ENCODE results near the gene SCAPER.

SCAPER gene

DNA sequence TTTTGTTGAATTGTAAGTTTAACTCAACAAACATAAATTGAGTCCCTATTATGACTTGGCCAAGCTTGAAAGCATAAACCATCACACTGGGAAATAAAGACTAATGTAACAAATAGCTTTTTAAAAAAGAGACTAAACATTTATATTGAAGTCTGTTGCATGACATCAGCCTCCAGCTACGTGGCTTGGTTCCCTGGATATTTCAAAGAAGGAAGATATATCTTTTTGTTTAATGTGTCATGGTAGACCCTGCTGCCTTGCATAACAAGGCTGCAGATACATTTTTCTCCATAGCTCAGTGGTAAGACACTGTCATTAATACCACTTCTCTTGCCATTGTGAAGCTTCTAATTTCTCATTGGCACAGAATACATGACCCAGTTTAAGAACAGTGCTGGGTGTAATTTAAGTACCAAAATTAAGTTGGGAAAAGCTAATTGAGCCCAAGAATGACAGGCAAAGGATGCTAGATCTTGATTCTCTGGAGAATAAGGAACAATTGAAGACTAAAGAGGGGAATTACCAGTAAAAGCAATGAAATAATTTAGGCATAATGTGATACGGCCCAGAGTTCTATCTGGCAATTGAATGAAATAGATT, 40.5 kb upstream of the SCAPER start:
- no peak for TF ChIP-seq TAF1 (IDR thresholded peaks at IDR 0.05; ENCODE audit: borderline replicate concordance, insufficient read depth, low read length)
- no peak for TF ChIP-seq FOXP2 (optimal IDR thresholded peaks at IDR 0.05; ENCODE audit: borderline replicate concordance, extremely low read depth, extremely low read length, insufficient read depth)
- TF ChIP-seq, protein P1, sequence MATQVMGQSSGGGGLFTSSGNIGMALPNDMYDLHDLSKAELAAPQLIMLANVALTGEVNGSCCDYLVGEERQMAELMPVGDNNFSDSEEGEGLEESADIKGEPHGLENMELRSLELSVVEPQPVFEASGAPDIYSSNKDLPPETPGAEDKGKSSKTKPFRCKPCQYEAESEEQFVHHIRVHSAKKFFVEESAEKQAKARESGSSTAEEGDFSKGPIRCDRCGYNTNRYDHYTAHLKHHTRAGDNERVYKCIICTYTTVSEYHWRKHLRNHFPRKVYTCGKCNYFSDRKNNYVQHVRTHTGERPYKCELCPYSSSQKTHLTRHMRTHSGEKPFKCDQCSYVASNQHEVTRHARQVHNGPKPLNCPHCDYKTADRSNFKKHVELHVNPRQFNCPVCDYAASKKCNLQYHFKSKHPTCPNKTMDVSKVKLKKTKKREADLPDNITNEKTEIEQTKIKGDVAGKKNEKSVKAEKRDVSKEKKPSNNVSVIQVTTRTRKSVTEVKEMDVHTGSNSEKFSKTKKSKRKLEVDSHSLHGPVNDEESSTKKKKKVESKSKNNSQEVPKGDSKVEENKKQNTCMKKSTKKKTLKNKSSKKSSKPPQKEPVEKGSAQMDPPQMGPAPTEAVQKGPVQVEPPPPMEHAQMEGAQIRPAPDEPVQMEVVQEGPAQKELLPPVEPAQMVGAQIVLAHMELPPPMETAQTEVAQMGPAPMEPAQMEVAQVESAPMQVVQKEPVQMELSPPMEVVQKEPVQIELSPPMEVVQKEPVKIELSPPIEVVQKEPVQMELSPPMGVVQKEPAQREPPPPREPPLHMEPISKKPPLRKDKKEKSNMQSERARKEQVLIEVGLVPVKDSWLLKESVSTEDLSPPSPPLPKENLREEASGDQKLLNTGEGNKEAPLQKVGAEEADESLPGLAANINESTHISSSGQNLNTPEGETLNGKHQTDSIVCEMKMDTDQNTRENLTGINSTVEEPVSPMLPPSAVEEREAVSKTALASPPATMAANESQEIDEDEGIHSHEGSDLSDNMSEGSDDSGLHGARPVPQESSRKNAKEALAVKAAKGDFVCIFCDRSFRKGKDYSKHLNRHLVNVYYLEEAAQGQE (IDR thresholded peaks at IDR 0.05; ENCODE audit: insufficient read depth in 1 of 2, low read depth in 2 of 2, low read length in 2 of 2) = no peak
- TF ChIP-seq POLR2AphosphoS5 (IDR thresholded peaks at IDR 0.05; ENCODE audit: low read depth, low read length) = no peak
- TF ChIP-seq SIN3A (IDR thresholded peaks at IDR 0.05; ENCODE audit: borderline replicate concordance, insufficient read depth, low read length) = no peak

GRCh38 chr15:76942331-76942730, 37.2 kb upstream of the SCAPER start:
- no peak for TF ChIP-seq SIN3A (IDR thresholded peaks at IDR 0.05; ENCODE audit: borderline replicate concordance, insufficient read depth, low read length)
- no peak for TF ChIP-seq POLR2AphosphoS5 (IDR thresholded peaks at IDR 0.05; ENCODE audit: low read depth, low read length)
- TF ChIP-seq FOXP2 (optimal IDR thresholded peaks at IDR 0.05; ENCODE audit: borderline replicate concordance, extremely low read depth, extremely low read length, insufficient read depth) = no peak
- TF ChIP-seq TAF1 (IDR thresholded peaks at IDR 0.05; ENCODE audit: borderline replicate concordance, insufficient read depth, low read length) = no peak
- TF ChIP-seq, protein P1 (IDR thresholded peaks at IDR 0.05; ENCODE audit: insufficient read depth in 1 of 2, low read depth in 2 of 2, low read length in 2 of 2) = no peak

DNA sequence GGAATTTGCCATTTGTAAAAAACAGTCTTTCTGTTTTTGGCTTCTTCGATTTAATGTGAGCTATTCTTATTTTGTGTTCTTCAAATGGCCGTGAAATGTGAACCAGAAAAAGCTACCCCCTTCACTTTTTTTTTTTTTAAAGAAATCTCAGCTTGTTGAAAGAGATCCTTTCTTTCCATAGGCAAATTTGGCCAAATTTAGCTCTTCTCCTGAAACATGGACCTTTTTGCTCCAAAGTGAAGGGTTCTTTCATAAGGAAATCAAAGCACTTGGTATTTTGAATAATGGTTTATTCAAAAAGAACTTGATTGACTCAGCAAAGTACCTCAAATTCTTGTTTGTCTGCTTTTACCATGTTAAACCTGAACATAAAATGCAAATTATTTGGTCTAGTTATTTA, 36.5 kb upstream of the SCAPER start:
- TF ChIP-seq, protein P1 (IDR thresholded peaks at IDR 0.05; ENCODE audit: insufficient read depth in 1 of 2, low read depth in 2 of 2, low read length in 2 of 2) = no peak
- no peak for TF ChIP-seq SIN3A (IDR thresholded peaks at IDR 0.05; ENCODE audit: borderline replicate concordance, insufficient read depth, low read length)
- TF ChIP-seq FOXP2 (optimal IDR thresholded peaks at IDR 0.05; ENCODE audit: borderline replicate concordance, extremely low read depth, extremely low read length, insufficient read depth) = no peak
- no peak for TF ChIP-seq POLR2AphosphoS5 (IDR thresholded peaks at IDR 0.05; ENCODE audit: low read depth, low read length)
- no peak for TF ChIP-seq TAF1 (IDR thresholded peaks at IDR 0.05; ENCODE audit: borderline replicate concordance, insufficient read depth, low read length)

DNA sequence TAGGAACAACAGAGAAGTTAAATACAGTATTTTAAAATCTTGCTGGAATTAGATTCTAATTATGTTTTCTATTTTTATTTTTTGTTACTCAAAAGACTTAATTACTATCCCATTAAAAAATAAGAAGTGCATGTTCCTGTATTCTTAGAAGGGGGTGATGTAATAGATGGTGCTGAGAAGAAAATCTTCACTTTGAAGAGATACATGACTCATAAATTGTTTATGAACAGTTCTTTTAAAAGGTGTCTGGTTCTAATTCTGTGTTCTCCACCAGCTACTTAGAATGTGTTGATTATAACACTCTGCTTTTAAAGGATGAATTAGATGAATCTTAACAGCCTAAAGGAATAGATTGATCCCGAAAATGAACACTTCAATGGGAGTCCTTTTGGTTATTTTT, 34.6 kb upstream of the SCAPER start:
- TF ChIP-seq, protein P1 (IDR thresholded peaks at IDR 0.05; ENCODE audit: insufficient read depth in 1 of 2, low read depth in 2 of 2, low read length in 2 of 2) = no peak
- TF ChIP-seq TAF1 (IDR thresholded peaks at IDR 0.05; ENCODE audit: borderline replicate concordance, insufficient read depth, low read length) (no peak), FOXP2 (optimal IDR thresholded peaks at IDR 0.05; ENCODE audit: borderline replicate concordance, extremely low read depth, extremely low read length, insufficient read depth) (no peak), SIN3A (IDR thresholded peaks at IDR 0.05; ENCODE audit: borderline replicate concordance, insufficient read depth, low read length) (no peak), POLR2AphosphoS5 (IDR thresholded peaks at IDR 0.05; ENCODE audit: low read depth, low read length) (no peak)

Measured in PFSK-1 (cell line).